DLD1 (cell line): ENCODE measurements around the gene VEPH1.

Experiments
- in situ Hi-C: cut with HindIII; loops from 2 replicates; pipeline ENCODE4 v1.10.0; 2017; ENCODE audit warnings: low sequenced_read_pairs

VEPH1 gene

GRCh38 chr3:157276801-157277200 is 226.4 kb downstream of the VEPH1 start:
- in situ Hi-C loops: no loop called here

GRCh38 chr3:157275832-157276231 is 227.4 kb downstream of the VEPH1 start:
- in situ Hi-C loops: no loop called here

GRCh38 chr3:157274644-157275137 is 228.5 kb downstream of the VEPH1 start:
- in situ Hi-C loops: no loop called here

- in situ Hi-C loops: no loop called here
Observed at GRCh38 chr3:157271283-157271882, 231.8 kb downstream of the VEPH1 start.

GRCh38 chr3:157268026-157268425 is 235.2 kb downstream of the VEPH1 start:
- in situ Hi-C loops: no loop called here

GRCh38 chr3:157265931-157266330 is 237.3 kb downstream of the VEPH1 start:
- in situ Hi-C loops: no loop called here

- in situ Hi-C loops: no loop called here
Observed at GRCh38 chr3:157263027-157263426, 240.2 kb downstream of the VEPH1 start.

- in situ Hi-C loops: no loop called here
Observed at GRCh38 chr3:157261000-157261399, 242.2 kb downstream of the VEPH1 start.

- in situ Hi-C loops: no loop called here
Observed at GRCh38 chr3:157259825-157260224, 243.4 kb downstream of the VEPH1 start.

- in situ Hi-C loops: no loop called here
Observed at GRCh38 chr3:157257101-157257500, 246.1 kb downstream of the VEPH1 start.

GRCh38 chr3:157255797-157256196 is 247.4 kb downstream of the VEPH1 start:
- in situ Hi-C loops: no loop called here

GRCh38 chr3:157251685-157252084 is 251.5 kb downstream of the VEPH1 start:
- in situ Hi-C loops: no loop called here

GRCh38 chr3:157249606-157250005 is 253.6 kb downstream of the VEPH1 start:
- in situ Hi-C loops: no loop called here

GRCh38 chr3:157248590-157249422 is 254.4 kb downstream of the VEPH1 start:
- in situ Hi-C loops: no loop called here

GRCh38 chr3:157247391-157247790 is 255.8 kb downstream of the VEPH1 start:
- in situ Hi-C loops: no loop called here

GRCh38 chr3:157242836-157243235 is 260.4 kb downstream of the VEPH1 start:
- in situ Hi-C loops: no loop called here

GRCh38 chr3:157241599-157241998 is 261.6 kb downstream of the VEPH1 start:
- in situ Hi-C loops: no loop called here

GRCh38 chr3:157240408-157240807 is 262.8 kb downstream of the VEPH1 start:
- in situ Hi-C loops: no loop called here

- in situ Hi-C loops: no loop called here
Observed at GRCh38 chr3:157239082-157239704, 264.0 kb downstream of the VEPH1 start.

GRCh38 chr3:157238457-157238856 is 264.8 kb downstream of the VEPH1 start:
- in situ Hi-C loops: no loop called here

- in situ Hi-C loops: no loop called here
Observed at GRCh38 chr3:157237886-157238285, 265.3 kb downstream of the VEPH1 start.

- in situ Hi-C loops: no loop called here
Observed at GRCh38 chr3:157235291-157235690, 267.9 kb downstream of the VEPH1 start.
